GM18909 (cell line): ENCODE results near the gene KCNQ2.
A peak's percentile ranks its signal among the peaks of the same experiment; 100 is the strongest.
"Not testable (repeated sequence)": the region's sequence is repeated elsewhere in the genome, so short reads cannot be mapped to it uniquely, and the experiment has no call there.

Source experiments
- ATAC-seq: cut with Tn5 transposase; IDR thresholded peaks from one replicate; pipeline ENCODE4 v1.9.1; 2021; ENCODE audit warnings: mild to moderate bottlenecking; ENCODE audit not compliant: unreplicated experiment, poor library complexity

KCNQ2 gene

DNA sequence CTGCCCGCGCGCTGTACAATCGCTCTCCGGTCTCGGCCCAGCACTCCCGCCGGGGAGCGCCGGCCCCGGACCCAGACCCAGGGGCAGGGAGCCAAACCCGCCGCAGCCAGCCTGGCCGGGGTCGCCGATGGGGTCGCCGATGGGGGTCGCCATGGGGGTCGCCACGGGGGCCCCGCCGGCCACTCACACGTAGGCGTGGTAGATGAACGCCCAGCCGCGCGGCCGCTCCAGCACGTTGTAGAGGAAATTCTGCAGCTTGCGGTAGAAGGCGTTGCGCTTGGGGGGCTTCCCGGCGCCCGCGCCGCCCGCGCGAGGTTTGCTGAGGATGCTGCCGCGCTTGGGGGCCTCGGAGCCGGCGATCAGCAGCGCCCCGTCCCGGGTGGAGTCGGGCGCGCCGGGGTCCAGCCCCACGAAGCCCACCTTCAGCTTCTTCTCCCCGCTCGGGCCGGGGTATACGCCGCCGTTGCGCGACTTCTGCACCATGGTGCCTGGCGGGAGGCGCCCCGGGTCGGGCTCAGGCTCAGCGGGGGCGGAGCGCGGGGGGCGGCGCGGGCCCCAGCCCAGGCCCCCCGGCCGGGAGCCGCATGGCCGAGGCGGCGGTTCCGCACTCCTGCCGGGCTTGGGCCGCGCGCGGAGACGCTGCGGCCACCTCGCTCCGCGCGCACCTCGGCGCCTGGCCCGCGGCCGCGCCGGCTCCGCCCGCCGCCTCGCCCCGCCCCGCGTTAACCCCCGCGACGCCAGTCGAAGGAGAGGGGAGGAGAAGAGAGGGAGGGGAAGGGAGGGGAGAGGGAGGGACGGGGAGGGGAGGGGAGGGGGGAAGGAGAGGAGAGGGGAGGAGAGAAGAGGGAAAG is at the start of gene KCNQ2:
Gene KCNQ2, minus strand, starts transcription at position 675 of the 851 bp plus-strand sequence. Its CDS starts 192 bp downstream, at position 483.
- ATAC-seq, result no peak

DNA sequence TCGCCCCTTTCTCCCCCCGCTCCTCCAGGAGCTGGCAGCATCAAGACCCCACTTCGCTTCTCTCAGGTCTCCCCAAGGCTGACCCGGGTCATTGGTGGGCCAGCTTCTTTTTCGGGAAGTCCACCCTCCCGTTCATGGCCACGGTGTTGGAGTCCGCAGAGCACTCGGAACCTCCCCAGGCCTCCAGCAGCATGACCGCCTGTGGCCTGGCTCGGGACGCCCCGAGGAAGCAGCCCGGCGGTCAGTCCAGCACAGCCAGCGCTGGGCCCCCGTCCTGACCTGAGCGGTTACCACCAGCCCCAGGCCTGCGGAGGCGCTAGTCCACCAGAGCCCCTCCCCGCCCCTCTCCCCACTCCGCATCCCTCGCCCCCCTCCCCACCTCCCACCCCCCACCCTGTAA is 49.1 kb upstream of the KCNQ2 start:
- ATAC-seq, result no peak

DNA sequence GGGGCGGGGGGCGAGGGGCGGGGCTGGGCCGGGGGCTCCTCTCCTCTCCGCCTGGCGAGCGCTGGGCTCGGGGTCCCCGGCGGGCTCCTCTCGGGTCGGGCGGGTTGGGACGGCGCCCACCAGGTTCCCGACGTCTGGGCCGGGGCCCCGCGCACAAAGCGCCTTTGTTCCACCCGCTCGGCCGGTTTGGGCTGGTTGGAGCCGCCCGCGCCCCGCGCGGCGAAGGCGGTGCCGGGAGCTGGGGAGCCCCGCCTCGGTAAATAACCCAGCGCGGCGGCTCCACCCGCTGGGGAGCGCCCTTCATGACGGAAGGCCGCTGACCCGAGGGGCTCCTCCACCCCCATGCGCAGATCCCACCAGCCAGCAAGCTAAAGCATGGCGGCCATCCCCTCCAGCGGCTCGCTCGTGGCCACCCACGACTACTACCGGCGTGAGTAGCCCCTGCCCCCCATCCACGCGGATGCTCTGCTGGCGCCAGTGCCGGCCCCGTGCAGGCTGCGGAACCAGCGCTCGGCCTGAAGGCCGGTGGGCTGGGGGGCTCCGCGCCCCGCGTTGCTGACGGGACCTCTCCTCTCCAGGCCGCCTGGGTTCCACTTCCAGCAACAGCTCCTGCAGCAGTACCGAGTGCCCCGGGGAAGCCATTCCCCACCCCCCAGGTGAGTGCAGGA is 48.6 kb upstream of the KCNQ2 start:
- peak; percentile 47 for ATAC-seq

DNA sequence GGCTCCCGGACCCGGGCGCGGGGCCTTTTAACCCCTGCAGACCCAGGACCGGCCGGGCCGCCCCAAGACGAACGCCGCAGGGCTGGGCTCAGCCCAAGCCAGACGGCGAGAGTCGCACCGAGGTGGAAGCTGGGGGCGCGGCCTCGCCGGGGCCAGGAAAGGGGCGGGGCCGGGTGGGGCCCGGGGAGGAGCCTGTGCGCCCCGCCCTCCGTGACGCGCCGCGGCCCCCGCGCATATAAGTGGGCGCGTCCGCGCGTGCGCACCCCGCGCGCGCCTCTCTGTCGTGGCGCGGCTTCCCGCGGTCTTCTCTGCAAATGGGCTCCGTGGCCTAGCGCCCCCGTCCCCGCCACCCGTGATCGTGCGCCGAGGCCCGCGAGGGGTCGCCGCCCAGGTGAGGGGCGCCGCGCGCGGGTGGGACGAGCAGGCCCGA is 48.1 kb upstream of the KCNQ2 start, which contains the start of gene PPDPF:
Gene PPDPF, plus strand, starts transcription at position 262 of the 430 bp plus-strand sequence. CDS start 544 bp downstream, outside the sequence.
- ATAC-seq, result peak; percentile 73

DNA sequence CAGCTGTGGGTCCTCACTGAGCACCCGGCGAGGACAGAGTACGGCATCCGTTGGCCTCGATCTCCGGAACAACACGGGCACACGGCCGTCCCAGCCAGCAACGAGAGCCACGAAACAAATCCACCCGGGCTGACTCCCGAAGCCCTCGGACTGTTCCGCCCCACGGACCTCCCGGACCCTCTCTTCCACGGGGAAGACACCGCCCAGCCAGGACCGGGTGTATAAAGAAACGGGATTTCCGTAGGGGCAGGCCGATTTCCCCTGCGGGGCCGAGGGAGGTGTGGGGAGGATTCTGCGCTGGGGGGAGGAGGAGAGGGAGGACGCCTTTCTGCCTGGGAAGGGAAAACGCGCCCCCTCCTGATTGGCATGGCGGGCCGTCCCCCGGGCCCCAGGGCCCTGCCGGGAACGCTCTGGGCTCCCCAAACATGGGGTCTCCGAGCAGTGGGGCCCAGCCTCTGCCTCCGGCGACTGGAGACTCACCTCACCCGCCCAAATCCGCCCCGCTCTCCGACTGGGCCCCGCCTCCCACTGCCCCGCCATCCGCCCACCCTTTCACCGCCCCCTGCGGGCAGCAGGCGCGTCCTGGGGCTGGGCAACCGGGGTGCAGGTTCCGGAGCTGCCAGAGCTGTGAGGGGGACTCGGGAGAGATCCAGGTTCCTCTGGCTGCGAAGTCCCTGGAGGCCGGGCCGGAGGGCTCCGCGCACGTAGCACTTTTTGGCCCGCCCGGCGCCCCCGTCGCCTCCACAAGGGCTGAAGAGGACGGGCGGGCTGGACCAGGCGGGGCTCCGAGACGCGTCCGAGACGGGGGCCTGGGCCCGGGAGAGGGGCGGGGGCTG is 47.4 kb upstream of the KCNQ2 start:
- peak; percentile 44 for ATAC-seq

DNA sequence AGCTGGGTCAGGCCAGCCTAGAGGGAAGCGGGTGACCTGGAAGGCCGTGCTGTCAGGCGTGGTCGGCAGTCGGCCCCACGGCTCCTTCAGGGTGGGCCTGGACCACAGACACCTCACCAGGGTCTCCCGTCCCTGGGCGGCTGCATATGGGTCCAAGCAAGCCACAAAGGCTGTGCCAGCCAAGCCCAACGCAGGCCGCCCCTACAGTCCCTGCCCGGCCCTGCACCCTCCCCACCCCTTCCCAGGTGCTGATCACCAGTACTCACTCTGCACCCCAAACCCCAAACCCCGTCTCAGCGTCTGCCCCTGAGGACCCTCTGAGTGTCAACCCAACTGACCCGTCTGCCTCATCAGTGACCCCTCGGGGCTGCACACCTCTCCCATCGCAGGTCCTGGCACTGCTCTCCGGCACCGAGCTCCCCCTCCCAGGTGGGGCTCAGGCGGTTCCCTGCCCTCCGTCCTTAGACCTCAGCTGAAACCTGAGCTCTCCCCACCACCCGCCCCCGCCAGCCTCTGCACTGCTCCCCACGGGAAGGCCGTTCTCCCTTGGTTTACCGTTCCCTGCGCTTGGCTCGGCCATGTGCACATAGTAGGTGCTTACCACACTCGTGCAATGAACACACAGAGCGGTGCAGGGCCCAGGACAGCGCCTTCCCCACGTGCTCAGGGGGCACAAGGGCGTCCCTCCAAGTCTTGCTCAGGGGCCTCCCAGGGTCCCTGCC is 46.7 kb upstream of the KCNQ2 start:
- ATAC-seq, result no peak

DNA sequence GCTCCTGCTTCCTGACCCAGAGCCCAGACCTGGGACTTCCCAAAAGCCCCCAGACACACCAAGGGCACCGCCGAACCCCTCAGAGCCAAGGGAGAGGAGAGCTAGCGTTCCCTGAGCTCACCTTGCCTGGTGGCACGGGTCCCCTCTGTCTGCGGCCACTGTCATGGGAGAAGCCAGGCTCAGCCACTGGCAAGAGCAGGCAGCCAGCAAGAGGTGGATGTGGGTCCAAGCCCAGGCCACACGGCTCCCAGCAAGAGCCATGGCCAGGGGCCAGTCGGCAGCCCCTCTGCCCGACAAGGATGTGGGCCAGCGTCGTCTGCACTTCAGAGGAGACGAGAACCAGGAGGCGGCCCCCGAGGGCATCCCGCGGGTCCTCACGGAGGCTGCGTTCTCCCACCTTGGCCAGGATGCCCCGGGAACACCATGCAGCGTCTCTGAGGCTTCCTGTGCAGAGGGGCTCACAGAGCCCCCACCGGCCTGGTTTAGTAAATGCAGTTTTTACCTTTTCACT is 46.0 kb upstream of the KCNQ2 start:
- ATAC-seq, result no peak

DNA sequence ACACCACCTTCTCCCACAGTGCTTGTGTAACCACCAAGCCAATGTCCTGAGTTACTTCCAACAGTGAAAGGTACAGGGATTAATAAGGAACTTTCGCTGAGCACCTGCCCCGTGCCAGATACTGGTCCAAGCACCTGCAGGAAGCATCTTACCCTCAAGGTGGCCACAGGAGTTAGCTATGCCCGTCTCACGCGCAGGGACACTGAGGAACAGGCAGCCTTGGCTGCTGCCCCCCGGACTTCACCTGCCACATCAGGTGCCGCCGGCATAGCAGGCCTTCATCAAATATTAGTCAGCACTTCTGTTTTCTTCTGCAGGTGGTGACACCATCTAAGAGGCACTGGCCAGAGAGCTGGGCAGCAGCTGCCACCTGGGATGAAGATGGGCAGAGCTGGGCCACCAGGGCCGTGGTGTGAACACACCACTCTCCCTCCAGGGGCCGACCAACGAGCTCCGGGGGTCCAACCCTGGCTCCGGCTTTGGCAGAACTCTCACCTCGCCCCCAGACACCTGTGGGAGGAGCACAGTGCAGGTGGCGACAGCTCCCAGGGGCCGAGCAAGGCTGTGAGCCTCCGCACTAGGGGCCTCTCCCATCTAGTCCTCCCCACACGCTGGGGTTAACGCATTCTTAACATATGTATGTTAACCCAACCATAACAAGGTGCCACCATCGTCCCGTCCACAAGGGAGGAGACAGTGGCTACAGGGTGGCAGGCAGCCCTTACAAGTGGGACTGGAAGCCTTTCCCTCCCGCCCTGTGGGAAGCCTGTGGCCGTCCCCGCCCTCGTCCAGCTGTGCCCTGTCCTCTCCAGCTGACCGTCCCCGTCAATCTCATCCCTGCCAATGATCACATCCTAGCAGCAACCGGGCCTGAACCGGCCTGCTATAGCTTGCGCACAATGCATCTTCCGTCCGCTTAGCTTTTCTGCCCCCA is 45.2 kb upstream of the KCNQ2 start:
- ATAC-seq, result no peak

DNA sequence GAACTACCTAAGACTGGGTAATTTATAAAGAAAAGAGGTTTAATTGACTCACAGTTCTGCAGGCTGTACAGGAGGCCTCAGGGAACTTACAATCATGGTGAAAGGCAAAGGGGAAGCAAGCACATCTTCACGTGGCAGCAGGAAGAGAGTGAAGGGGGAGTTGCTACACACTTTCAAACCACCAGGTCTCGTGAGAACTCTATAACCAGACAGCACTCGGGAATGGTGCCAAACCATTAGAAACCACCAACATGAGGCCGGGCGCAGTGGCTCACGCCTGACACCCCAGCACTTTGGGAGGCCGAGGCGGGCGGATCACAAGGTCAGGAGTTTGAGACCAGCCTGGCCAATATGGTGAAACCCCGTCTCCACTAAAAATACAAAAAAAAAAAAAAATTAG is 42.1 kb upstream of the KCNQ2 start:
- ATAC-seq, result not testable (repeated sequence)

DNA sequence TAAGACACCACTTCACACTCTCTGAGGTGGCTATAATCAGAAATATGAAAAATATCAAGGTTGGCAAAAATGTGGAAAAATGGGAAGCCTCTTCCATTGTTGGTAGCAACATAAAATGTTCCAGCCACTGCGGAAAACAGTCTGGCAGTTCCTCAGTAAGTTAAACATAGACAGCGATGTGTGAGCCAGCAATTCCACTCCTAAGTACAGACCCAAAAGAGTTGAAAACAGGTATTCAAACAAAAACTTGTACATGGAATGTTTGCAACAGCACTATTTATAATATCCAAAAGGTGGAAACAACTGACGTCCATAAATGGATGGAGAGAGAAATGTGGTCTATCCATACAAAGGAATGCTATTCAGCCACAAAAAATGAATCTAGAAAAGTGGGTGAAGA is 40.8 kb upstream of the KCNQ2 start:
- ATAC-seq, result no peak

DNA sequence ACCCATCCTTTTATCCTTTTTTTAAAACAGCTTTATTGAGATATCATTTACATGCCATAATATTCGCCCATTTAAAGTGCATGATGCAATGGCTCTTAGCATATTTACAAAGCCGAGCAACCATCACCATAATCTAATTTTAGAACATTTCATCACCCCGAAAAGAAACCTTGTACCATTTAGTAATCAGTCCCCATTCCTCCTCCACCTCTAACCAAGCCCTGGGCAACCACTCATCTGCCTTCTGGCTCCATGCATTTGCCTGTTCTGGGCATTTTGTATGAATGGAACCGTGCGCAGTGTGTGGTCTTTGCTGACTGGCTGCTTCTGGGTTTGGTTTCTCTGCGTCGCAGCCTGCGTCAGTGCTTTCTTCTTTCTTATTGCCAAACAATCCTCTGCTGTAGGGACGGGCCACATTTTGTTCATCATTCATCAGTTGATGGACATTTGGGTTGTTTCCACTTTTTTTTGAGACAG is 36.7 kb upstream of the KCNQ2 start:
- no peak for ATAC-seq

DNA sequence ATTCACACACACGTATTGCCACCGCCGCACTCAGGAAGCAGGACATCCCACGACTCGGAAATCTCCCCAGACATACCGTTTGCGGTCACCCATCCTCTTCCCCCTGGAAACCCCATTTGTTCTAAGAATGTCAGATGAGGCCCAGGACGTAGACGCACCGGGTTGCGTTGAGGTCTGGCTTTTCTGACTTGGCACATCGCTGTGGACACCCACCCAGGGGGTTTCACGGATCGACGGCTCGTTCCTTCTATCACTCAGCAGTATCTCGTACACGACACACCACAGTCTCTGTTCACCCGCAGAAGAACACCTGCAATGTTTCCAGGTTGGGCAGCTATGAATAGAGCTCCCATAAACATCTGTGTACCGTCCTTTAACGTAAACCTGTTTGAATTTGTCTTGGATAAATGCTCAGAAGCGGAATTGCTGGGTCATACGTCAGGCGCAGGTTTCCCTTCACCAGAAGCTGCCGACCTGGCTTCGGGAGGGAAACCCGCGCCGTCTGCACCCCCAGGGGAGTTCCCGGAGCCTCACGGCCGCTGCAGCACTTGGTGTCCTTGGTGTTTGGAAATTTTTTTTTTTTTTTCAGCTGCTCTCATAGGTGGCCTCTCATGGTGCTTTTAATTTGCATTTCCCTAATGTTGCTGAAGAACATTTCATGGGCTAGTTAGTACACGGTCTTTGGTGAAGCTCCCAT is 35.8 kb upstream of the KCNQ2 start:
- ATAC-seq, result no peak

DNA sequence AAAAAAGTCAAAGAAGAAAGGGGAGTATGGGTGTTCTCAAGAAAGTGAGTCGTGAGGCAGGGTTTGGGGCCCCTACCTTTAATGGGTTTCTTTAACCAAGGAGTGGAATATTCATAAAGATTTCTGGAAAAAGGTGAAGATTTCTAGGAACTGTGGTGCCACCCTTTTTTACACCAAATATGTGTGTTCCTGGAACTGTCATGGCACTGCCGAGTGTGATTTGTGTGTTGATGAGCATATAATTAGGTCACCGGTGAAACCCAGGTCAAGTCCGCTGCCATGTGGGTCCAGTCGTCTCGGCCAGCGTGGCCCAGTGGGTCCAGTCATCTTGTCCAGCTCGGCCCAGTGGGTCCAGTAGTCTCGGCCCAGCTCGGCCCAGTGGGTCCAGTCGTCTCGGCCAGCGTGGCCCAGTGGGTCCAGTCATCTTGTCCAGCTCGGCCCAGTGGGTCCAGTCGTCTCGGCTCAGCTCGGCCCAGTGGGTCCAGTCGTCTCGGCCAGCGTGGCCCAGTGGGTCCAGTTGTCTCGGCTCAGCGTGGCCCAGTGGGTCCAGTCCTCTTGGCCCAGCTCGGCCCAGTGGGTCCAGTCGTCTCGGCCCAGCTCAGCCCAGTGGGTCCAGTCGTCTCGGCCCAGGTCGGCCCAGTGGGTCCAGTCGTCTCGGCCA is 34.8 kb upstream of the KCNQ2 start:
- no peak for ATAC-seq

DNA sequence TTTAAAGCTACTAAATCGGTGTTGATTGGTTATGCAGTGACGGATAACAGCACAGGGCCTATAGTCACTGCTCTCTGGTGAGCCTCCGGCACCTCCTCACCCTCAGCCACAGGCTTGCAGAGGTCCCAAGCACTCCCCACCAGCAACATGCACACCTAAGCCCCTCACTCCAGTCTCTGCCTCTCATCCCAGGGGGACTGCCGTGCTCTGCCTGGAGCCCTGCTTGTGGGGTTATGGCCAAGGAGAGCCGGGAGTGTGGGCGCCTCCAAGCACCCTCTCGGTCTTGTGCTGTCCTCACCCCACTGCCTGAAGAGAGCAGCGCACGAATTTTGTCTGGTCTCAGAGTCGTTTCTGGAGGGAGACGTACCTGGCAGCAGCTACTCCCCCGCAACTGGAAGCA is 33.3 kb upstream of the KCNQ2 start:
- ATAC-seq, result no peak

DNA sequence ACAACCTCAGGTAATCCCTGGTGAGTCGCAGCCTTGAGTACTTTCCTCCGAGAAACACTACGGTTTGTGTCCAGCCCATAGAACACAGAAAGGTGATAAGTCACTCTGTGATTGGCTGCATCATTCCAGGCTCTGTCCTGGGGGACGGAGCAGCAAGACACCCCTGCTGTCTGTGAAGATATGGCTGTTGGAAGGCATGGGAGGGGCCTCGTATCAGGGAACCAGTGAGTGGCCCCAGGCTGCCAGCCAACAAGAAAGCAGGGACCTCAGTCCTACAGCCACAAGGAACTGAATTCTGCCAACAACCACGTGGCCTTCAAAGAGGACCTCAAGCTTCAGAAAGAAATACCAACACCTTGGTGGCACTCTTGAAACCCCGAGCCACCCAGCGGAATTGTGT is 32.8 kb upstream of the KCNQ2 start:
- no peak for ATAC-seq

DNA sequence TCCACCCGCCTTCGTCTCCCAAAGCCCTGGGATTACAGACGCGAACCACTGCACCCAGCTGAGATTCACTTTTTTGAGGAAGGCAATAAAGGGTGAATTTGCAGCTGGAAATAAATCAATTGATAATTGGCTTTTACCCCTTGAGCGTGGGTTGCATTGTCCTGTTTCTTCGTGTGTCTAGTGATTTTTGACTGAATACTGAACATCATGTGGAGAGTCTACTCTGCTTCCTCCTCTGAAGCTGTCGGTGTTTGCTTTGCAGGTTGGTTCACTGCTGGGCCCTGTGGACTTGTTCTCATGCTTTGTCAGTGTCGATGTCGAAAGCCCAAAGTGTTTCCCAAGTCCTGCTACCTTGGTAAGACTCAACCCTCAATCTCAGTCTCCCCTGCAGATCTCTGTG is 32.2 kb upstream of the KCNQ2 start:
- no peak for ATAC-seq

DNA sequence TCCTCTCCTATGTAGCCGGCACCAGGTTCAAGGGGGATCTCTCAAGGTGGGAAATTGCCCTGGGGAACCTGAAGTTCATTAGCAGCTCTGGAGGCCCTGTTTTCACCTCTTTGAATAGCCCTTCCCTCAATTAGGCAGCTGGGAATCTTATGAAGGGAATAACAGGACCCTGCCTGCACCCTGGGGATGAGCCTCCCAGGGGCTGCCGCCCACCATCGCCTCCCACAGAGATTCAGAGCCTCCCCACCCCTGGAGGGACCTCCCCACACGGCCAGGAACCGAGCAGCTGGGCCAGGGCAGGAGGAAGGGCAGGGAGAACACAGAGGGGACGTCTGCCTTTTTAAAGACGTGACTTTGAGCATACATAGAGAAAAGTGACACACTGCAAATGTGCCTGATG is 31.1 kb upstream of the KCNQ2 start:
- ATAC-seq, result no peak
